ENCODE data around the gene PRDM11.

- no peak for TF ChIP-seq EZH2 (IDR thresholded peaks at IDR 0.05)
- no peak for TF ChIP-seq POLR2AphosphoS5 (IDR thresholded peaks at IDR 0.05; ENCODE audit: borderline replicate concordance, low read depth, low read length)
- TF ChIP-seq FOXP2 (optimal IDR thresholded peaks at IDR 0.05; ENCODE audit: control extremely low read depth, extremely low read length, insufficient read depth), result no peak
Observed at GRCh38 chr11:45158891-45159605, 12.6 kb downstream of the PRDM11 start.

Data from SK-N-MC (cell line).